HG02943 (cell line): ENCODE measurements around the gene SLC25A41.
A peak's percentile ranks its signal among the peaks of the same experiment; 100 is the strongest.
"Not testable (repeated sequence)": the region's sequence is repeated elsewhere in the genome, so short reads cannot be mapped to it uniquely, and the experiment has no call there.

ENCODE experiments used
- ATAC-seq: cut with Tn5 transposase; IDR thresholded peaks from one replicate; pipeline ENCODE4 v1.9.1; 2021; ENCODE audit warnings: mild to moderate bottlenecking, low read depth, moderate library complexity; ENCODE audit not compliant: unreplicated experiment

The SLC25A41 gene

DNA sequence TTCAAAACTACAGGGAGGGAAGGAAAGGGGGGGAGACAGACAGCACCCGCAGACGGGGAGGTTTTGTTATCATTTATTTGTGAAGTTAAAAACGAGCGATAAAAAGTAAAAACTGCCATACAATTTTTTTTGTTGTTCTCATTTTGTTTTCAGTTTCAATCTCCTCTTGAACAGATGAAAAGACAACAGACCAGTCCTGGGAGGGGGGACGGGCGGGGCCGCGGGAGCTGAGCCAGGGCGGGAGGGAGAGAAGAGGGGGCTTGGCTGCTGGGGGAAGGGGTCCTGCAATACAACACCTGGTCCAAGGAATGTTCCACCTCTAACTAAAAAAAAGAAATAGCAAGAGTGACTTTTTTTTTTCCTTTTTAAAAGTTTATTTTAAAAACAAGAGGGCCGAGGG is 20.3 kb downstream of the SLC25A41 start:
- no peak for ATAC-seq

GRCh38 chr19:6412447-6413091 is 21.0 kb downstream of the SLC25A41 start:
- ATAC-seq = no peak

GRCh38 chr19:6412061-6412446 is 21.5 kb downstream of the SLC25A41 start:
- no peak for ATAC-seq

GRCh38 chr19:6409346-6409745 is 24.2 kb downstream of the SLC25A41 start:
- no peak for ATAC-seq

- ATAC-seq = no peak
Measured at GRCh38 chr19:6406401-6406800, 27.2 kb downstream of the SLC25A41 start.

GRCh38 chr19:6402837-6403608 is 30.5 kb downstream of the SLC25A41 start:
- no peak for ATAC-seq

DNA sequence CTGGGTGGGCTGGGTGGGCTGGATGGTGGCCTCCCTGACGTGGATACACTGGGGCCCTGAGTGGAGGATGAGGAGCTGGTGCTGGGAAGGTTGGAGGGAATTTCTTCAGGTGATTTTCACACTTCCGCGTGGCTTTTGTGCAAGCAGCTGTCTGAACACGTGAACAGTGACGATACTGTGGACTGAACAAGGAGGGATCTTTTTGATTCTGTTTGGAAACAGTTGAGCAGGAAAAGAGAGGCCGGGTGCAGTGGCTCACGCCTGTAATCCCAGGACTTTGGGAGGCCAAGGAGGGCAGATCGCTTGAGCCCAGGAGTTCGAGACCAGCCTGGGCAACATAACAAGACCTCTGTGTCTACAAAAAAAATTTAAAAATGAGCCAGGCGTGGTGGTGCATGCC is 31.5 kb downstream of the SLC25A41 start:
- ATAC-seq = no peak

- ATAC-seq = not testable (repeated sequence)
Measured at GRCh38 chr19:6400062-6400944, 33.3 kb downstream of the SLC25A41 start.

DNA sequence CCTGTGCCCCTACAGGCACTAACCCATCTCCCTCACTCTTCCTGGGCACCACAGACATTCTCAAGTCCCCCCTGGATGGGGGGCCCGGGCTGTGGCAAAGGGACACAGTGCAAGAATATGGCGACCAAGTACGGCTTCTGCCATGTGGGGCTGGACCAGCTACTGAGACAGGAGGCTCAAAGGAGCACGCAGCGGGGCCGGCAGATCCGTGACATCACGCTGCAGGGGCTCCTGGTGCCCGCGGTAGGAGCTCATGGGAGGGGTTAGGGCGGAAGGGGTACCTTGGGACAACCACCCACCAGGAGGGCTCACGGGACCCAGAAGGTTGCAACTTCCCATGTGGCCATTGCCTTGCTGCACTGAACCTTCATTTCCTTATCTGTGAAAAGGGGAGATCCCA is 37.3 kb downstream of the SLC25A41 start:
- ATAC-seq = no peak

DNA sequence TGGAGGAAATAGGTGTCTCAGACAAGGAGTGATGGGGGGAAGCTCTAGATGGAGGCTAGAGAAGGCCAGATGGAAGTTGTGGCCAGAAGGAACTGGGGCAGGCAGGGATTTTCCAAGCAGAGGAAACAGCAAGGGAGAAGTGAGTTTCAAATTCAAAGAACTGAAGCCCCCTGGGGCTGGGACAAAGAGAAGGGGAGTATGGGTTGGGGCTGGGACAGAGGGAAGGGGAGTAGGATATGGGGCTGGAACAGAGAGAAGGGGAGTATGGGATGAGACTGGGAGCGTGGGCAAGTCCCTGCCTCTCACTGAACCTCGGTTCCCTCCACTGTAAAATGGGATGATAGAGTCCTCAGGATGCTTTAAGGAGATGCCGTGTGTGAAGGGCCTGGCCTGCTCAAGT is 38.7 kb downstream of the SLC25A41 start:
- ATAC-seq = no peak

GRCh38 chr19:6393983-6394412 is 39.6 kb downstream of the SLC25A41 start:
- no peak for ATAC-seq

GRCh38 chr19:6393074-6393982 is 40.2 kb downstream of the SLC25A41 start, which contains the start of gene GTF2F1:
TSS of gene GTF2F1 (minus strand) at chr19:6393164. CDS start at chr19:6392995, 169 bp downstream.
- ATAC-seq = peak; percentile 81

DNA sequence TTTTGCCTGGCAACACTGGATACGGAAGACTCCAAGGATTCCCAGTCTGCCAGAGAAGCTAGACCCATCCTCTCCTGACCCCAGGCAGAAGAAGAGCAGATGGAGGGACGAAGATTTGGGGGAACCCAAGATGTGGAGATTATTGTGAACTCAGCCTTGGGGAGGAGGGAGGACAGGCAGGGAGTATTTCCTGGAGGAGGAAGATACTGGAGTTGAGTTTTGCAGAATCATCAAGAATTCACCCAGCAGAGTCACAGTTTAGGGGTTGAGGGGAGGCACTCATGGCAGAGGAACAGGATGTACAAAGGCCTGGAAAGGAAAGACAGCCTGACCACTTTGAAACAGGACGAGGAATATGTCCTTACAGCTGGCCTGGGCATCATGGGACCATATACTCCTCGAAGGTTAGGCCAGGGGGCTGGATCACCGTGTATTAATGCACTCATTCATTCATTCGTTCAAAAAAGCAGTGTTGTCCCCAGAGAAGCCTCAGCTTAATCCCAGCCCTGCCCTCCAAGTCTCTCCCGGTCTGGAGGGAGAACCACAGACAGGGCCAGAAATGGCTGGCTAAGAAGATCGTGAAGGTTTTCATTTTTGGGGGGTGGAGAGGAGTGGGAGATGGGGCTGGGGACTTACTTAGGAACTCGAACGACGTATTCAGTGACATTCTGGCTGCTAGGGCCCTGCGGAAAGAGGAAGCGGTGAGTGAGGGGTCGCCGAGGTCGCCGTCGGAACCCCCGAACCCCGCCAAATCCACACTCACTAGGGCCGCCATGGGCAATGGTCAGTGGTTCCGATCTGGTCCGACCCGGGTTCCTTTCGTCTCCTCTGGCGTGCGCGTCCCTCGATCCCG is 41.1 kb downstream of the SLC25A41 start:
- ATAC-seq = no peak

DNA sequence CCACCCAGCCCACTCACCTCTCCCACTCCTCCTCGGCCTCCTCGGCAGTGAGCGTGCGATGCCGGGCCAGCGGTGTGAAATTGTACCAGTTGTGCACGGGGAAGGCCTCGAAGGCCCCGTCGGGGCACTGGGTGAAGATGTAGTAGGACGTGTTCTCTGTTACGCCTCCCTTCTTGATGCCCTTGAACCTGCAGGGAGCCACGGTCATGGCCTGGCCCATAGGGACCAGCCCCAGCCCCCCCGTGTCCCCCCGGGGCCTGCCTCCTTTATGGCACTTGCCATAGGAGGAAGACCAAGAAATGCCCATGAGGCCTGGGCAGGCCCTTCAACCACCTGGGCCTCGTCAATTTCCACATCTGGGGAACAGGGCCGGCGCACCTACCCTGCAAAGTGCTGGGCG is 46.2 kb downstream of the SLC25A41 start:
- ATAC-seq = no peak

- no peak for ATAC-seq
Measured at GRCh38 chr19:6384381-6384780, 49.2 kb downstream of the SLC25A41 start.

DNA sequence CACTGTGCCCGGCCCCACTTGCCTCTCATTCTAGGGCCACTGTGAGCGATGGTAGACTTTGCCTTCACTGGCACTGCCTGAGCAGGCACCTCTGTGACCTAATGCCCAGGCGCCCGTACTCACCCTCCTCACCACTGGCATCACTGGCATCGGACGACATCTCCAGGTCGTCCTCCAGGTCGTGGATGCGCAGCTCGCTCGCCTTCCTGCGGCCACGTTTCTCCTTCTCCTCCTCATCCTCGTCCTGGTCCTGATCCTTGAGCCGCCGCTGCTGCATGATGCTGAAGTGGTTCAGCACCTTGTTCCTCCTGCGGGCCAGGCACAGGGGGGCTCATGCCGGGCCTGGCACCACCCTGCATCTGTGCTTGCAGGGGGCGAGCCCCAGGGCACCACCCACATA is 50.4 kb downstream of the SLC25A41 start:
- ATAC-seq = no peak

DNA sequence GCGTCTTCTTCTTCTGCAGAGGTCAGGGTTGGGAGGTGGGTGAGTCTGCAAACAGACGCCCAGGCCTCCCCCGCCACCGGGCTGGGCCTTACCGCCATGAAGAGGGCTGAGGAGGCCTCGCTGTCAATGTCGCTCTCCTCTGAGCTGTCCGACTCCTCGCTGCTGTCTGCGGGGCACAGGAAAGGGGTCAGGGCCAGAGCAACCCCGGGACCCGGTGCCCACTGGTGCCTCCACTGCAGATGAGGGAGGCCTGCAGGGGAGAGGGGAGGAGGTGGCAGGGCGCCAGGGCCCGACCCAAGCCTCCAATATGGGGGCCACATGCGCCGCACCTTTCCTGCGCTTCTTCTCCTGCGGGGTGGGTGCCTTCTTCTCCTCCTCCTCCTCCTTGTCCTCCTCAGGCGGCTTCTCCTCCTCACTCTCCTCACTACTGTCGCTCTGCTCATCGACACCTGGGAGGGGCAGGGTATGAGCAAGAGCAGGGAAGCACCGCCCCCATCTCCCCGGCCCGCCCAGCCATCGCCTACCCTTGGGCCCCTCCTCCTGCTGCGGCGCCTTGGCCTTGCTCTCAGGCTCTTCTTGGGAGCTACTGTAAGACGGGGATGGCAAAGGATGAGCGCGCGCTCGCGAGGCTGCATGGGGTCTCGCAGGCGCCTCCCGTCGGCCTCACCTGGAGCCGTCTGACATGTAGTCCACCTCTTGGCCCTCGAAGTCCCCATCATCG is 52.4 kb downstream of the SLC25A41 start:
- ATAC-seq = no peak

DNA sequence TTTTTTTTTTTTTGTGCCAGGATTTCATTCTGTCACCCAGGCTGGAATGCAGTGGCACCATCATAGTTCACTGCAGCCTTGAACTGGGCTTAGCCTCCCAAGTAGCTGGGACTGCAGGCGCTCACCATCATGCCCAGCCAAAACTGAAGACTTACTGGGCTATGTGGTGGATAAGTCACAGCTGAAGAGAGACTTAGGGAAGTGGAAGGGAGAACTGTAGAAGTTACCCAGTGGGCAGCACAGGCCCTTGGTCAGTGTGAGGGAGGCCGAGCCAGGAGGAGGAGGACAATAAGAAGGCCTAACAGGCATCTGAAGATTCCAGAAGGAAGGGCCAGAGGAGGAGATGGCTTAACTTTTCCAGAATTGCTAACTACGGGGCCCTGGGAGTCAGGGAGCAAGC is 53.8 kb downstream of the SLC25A41 start:
- ATAC-seq = no peak
